Cardiac fibroblast (primary cell): Measurements from ENCODE around the gene LRMDA.
"Not testable (repeated sequence)": the region's sequence is repeated elsewhere in the genome, so short reads cannot be mapped to it uniquely, and the experiment has no call there.

Source experiments
- DNase-seq, 2 donors: peaks; one replicate each; pipeline versions ENCODE4 v3.0.0 to v3.0.0-alpha.2; 2010; ENCODE audit warnings: low read depth in 2 of 2
- H3K4me3 ChIP-seq, 2 donors: replicated peaks in 1 of 2; 1 replicate in 1 of 2; 2 replicates in 1 of 2; pipeline ENCODE4 v1.5.1; 2011; ENCODE audit warnings: low read depth in 2 of 2, low read length in 2 of 2, mild to moderate bottlenecking in 2 of 2, moderate library complexity in 1 of 2
- CTCF ChIP-seq: IDR thresholded peaks from one replicate; pipeline ENCODE4 v1.5.1; 2011; ENCODE audit warnings: low read depth, mild to moderate bottlenecking, low read length, inconsistent platforms

LRMDA gene

GRCh38 chr10:76523246-76523645, 1091.8 kb downstream of the LRMDA start:
- no peak overlapping the region for H3K4me3 ChIP-seq
- peak in 1 of 2 donors; percentile 18 for DNase-seq
- no peak for TF ChIP-seq CTCF

- H3K4me3 ChIP-seq = no peak overlapping the region
- DNase-seq = no peak
- TF ChIP-seq CTCF = no peak
These were observed 1092.4 kb downstream of the LRMDA start for GRCh38 chr10:76523791-76524351.

- DNase-seq = not testable (repeated sequence)
These were observed 1095.4 kb downstream of the LRMDA start for GRCh38 chr10:76526833-76527232.

GRCh38 chr10:76540331-76540730, 1108.9 kb downstream of the LRMDA start:
- DNase-seq = no peak
- no peak for TF ChIP-seq CTCF
- H3K4me3 ChIP-seq = no peak overlapping the region

More at GRCh38 chr10:76526833-76527232, 1095.4 kb downstream of the LRMDA start:
- not testable (repeated sequence) for H3K4me3 ChIP-seq

GRCh38 chr10:76540786-76541185, 1109.4 kb downstream of the LRMDA start:
- TF ChIP-seq CTCF = no peak
- no peak overlapping the region for H3K4me3 ChIP-seq
- peak in 1 of 2 donors; percentile 49 for DNase-seq

- no peak overlapping the region for H3K4me3 ChIP-seq
- no peak for TF ChIP-seq CTCF
- DNase-seq = no peak
These were observed 1110.4 kb downstream of the LRMDA start for GRCh38 chr10:76541852-76542251.

GRCh38 chr10:76542307-76542930, 1111.0 kb downstream of the LRMDA start:
- DNase-seq = no peak
- TF ChIP-seq CTCF = no peak
- H3K4me3 ChIP-seq = no peak overlapping the region
